Measurements from ENCODE around the gene CAMK1D.

DNA sequence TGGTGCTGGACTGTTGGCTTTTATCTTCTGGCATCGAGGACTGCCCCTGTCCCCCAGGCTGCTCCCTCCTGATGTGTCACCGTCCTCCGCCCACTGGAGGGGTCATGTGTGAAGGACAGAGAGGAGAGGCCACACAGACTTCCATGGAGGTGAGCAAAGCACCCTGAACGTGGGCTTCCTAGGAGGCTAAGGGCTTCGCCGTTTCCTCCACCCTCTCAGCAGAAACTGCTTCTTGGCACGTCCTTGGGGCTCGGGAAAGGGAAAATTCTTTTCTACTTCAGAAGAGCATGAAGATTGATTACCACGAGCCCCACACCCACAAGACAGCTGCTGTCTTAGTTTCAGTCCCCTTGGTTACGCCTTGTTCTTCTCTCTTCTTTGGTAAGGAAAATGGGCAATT is 433.9 kb downstream of the CAMK1D start:
- TF ChIP-seq TAF1 (IDR thresholded peaks at IDR 0.05; ENCODE audit: borderline replicate concordance, low read depth, low read length): no peak
- no peak for TF ChIP-seq ELF1 (IDR thresholded peaks at IDR 0.05)
- TF ChIP-seq, protein P1, sequence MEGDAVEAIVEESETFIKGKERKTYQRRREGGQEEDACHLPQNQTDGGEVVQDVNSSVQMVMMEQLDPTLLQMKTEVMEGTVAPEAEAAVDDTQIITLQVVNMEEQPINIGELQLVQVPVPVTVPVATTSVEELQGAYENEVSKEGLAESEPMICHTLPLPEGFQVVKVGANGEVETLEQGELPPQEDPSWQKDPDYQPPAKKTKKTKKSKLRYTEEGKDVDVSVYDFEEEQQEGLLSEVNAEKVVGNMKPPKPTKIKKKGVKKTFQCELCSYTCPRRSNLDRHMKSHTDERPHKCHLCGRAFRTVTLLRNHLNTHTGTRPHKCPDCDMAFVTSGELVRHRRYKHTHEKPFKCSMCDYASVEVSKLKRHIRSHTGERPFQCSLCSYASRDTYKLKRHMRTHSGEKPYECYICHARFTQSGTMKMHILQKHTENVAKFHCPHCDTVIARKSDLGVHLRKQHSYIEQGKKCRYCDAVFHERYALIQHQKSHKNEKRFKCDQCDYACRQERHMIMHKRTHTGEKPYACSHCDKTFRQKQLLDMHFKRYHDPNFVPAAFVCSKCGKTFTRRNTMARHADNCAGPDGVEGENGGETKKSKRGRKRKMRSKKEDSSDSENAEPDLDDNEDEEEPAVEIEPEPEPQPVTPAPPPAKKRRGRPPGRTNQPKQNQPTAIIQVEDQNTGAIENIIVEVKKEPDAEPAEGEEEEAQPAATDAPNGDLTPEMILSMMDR (IDR thresholded peaks at IDR 0.05): no peak
- no peak for TF ChIP-seq SMC3 (IDR thresholded peaks at IDR 0.05; ENCODE audit: low read depth, low read length)
- no peak for TF ChIP-seq POLR2AphosphoS5 (IDR thresholded peaks at IDR 0.05; ENCODE audit: low read depth, low read length)
- TF ChIP-seq, protein P2, sequence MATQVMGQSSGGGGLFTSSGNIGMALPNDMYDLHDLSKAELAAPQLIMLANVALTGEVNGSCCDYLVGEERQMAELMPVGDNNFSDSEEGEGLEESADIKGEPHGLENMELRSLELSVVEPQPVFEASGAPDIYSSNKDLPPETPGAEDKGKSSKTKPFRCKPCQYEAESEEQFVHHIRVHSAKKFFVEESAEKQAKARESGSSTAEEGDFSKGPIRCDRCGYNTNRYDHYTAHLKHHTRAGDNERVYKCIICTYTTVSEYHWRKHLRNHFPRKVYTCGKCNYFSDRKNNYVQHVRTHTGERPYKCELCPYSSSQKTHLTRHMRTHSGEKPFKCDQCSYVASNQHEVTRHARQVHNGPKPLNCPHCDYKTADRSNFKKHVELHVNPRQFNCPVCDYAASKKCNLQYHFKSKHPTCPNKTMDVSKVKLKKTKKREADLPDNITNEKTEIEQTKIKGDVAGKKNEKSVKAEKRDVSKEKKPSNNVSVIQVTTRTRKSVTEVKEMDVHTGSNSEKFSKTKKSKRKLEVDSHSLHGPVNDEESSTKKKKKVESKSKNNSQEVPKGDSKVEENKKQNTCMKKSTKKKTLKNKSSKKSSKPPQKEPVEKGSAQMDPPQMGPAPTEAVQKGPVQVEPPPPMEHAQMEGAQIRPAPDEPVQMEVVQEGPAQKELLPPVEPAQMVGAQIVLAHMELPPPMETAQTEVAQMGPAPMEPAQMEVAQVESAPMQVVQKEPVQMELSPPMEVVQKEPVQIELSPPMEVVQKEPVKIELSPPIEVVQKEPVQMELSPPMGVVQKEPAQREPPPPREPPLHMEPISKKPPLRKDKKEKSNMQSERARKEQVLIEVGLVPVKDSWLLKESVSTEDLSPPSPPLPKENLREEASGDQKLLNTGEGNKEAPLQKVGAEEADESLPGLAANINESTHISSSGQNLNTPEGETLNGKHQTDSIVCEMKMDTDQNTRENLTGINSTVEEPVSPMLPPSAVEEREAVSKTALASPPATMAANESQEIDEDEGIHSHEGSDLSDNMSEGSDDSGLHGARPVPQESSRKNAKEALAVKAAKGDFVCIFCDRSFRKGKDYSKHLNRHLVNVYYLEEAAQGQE (IDR thresholded peaks at IDR 0.05; ENCODE audit: low read depth, low read length): no peak
- TF ChIP-seq EZH2phosphoT487 (IDR thresholded peaks at IDR 0.05; ENCODE audit: borderline replicate concordance, low read depth): no peak

All from SK-N-SH (cell line).